Gastroesophageal sphincter (tissue), 3 donors: ENCODE results near the gene TLCD2.

Experiments
- CTCF ChIP-seq, 4 experiments: fragments of 200-600 bp in 2 of 4; fragments of 450-650 bp in 2 of 4; sonication (generic) in 1 of 4; IDR thresholded peaks; one replicate each; pipeline ENCODE4 v1.5.1; 2017 to 2019; ENCODE audit warnings: antibody characterized with exemption in 4 of 4, mild to moderate bottlenecking in 2 of 4, moderate library complexity in 2 of 4
- POLR2A ChIP-seq, 2 donors: fragments of 450-650 bp; IDR thresholded peaks; one replicate each; pipeline ENCODE4 v1.6.1; 2017; ENCODE audit warnings: antibody characterized with exemption in 2 of 2, mild to moderate bottlenecking in 2 of 2, moderate library complexity in 1 of 2
- POLR2AphosphoS5 ChIP-seq: sonication (generic); formaldehyde crosslinking; IDR thresholded peaks from one replicate; pipeline ENCODE4 v1.6.1; 2017; ENCODE audit warnings: antibody characterized with exemption

- TF ChIP-seq POLR2AphosphoS5 (peak; percentile 67), CTCF (IDR thresholded peaks at IDR 0.05) (no peak), POLR2A (IDR thresholded peaks at IDR 0.05) (no peak)
These were observed 36.9 kb upstream of the TLCD2 start for GRCh38 chr17:1746975-1747543.
